Measurements from ENCODE around the gene VAMP2. TPM values are rescaled to one million over a fixed set of nuclear protein-coding genes. Genes with fewer than 3 reads are reported as not detected.
A peak's percentile ranks its signal among the peaks of the same experiment; 100 is the strongest.

The VAMP2 gene, protein sequence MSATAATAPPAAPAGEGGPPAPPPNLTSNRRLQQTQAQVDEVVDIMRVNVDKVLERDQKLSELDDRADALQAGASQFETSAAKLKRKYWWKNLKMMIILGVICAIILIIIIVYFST
- 2.6 and 6.2 TPM in 2 replicates for total RNA-seq

DNA sequence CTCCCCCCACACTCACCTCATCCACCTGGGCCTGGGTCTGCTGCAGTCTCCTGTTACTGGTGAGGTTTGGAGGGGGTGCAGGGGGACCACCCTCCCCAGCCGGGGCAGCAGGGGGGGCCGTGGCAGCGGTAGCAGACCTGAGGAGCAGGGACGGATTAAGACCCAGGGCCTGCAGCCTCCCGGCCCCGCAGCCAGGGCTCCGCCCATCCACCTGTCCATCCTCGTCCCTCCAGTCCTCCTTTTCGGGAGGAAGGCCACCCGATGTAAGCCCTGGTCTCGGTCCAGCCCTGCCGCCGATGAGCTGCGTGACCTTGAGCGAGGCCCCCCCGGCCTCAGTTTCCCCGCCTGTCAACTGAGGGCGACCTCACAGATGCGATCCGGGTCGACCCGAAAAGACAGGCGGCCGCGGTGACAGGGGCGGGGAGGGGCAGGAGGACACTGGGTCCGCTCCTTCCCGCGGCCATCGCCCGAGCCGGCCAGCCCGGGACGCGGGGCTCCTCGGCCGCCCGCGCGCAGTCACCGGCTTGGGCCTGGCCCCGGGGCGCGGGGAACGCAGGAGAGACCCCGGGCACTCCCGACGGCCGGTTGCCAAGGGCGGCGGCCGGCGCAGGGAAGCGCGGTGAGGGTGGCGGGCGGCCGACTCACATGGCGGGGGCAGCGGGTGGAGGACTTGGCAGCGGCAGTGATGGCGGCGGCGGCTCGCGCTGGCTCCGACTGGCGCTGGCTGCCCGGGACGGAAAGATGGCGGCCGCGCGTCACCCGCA lies at the start of gene VAMP2:
Gene VAMP2 (minus strand): TSS at position 716 of the 764 bp plus-strand sequence. CDS start 69 bp downstream, at position 647.
- no peak for DNase-seq (ENCODE audit: low read depth)

DNA sequence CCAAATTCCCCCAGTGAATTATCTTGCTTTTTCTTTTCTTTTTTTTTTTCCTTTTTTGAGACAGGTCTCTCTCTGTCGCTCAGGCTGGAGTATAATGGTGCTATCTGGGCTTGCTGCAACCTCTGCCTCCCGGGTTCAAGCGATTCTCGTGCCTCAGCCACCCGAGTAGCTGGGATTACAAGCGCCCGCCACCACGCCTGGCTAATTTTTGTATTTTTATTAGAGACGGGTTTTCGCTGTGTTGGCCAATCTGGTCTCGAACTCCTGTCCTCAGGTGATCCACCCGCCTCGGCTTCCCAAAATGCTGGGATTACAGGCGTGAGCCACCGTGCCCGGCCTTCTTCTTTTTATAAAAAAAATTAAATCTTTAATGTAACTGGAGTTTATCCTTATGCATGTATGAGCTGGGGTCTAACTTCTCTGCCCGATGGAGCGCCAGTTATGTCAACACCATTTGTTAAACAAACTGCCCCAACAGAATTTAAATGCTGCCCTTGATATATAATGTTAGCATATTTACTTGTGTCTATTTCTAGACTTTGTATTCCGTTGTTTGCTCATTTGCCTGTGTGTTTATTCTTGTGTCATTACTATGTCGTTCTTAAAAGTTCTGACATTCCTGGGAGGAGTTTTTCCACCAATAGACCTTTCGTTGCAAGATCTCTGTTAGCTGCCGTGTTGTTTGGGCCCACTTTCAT lies 48.2 kb upstream of the VAMP2 start:
- no peak for DNase-seq (ENCODE audit: low read depth)

DNA sequence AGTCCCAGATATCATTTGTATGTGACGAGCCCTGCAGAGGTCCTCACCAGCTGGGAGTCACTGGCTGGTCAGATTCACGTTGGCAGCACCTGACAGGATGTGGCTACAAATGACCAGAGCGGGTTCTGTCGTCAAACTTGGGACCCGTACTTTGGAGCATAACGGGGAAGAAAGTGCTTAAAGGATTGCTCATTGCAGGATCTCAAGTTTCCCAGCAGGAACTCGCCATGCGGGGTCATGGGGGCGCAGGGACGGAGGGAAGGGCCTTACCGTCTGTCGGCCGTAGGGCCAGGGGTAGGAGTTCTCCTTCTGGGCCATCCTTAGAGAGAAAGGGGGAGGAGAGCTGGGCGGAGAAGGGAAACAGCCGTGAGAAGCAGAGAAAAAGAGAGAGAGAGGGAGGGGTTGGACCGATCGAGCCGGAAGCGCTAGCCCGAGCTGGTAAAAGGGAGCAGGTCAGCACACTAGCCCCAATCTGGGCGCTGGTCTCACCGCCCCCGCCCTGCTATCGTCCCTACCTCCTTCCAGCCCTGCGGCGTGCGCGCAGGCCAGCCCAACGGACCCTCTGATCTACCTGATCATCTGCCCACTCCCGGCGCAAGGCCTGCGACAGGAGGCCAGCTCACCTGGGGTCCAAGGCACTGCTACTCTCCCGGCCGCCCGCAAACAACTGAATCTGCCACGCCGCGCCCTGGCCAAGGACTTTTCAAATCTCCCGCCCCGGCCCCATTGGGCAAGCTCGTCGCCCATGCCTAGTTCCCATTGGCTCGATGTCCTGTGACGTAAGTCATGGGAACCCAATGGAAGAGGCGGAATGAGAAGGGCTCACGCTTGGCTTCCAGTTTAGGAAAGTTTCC lies 47.4 kb upstream of the VAMP2 start, which contains the start of gene AURKB:
Gene AURKB (minus strand): TSS at position 669 of the 854 bp plus-strand sequence. CDS start 351 bp downstream, at position 318.
- peak; percentile 95 for DNase-seq (ENCODE audit: low read depth)

DNA sequence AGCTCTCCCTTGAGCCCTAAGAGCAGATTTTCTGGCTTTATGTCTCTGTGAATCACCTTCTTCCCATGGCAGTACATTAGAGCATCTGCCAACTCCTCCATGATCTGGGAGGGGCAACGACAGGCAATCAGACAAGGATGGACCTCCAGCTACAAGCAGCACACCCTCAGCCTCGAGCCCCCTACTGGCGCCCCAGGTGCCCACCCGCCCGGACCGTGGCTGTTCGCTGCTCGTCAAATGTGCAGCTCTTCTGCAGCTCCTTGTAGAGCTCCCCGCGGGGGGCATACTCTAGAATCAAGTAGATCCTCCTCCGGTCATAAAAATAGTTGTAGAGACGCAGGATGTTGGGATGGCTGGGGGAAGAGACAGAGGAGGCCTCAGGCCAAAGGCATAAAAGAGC lies 43.8 kb upstream of the VAMP2 start:
- no peak for DNase-seq (ENCODE audit: low read depth)

DNA sequence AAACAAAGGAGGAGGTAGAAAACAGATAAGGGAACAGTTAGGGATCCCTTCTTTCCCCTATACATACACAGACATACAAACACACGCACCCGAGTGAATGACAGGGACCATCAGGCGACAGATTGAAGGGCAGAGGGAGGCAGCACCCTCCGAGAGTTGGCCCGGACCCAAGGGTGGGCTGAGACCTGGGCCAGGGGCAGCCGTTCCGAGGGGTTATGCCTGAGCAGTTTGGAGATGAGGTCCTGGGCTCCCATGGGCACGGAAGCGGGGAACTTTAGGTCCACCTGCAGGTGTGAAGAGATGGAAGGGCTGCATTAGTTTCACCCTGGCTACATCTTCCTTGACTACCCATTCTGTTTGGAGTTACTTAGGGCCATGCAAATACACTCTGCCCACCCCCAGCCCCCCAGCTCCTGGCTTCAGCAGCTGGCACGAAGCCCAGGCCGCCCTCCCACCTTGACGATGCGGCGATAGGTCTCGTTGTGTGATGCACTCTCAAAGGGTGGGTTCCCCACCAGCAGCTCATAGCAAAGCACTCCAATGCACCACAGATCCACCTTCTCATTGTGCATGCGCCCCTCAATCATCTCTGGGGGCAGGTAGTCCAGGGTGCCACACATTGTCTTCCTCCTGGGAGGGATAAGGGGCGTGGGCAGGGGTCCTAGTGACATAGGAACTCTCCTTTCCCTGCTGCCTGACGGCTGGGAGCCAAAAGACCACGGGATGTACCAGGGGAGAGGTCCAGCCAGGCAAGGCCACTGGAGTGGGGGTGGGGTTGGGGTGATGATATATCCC lies 42.2 kb upstream of the VAMP2 start:
- DNase-seq (ENCODE audit: low read depth): no peak

DNA sequence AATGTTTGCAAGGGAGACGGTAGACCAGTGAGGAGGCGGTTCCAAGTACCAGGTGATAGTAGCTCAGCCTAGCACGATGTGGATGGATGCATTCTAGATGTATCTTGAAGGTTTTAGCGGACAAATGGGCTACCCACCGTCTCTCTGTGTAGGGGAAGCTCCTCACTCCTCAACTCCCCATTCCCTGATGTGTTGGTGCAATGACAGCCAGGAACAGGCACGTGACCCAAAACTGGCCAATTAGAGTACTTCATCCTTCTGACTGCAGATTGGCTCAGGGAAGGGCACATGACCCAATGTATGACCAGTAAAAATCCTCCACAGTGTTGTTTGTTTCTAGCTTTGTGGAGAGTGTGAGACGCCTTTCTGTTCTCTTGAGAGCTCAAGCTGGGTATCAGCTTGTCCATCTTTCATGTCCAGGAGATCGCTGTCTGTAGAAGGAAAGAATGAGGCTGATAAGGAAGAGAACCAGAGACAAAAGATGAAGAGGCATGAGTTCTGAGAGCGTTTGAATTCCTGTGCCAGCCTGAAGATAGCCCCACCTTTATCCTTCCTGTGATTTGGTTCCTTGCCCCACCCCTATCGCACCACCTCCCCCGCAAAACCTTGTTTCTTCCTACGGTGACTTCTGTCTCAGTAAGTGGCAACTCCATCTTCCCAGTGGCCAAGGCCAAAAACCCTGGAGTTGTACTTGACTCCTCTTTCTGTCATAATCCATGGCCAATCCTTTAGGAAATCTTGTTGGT lies 29.5 kb upstream of the VAMP2 start:
- peak; percentile 97 for DNase-seq (ENCODE audit: low read depth)

DNA sequence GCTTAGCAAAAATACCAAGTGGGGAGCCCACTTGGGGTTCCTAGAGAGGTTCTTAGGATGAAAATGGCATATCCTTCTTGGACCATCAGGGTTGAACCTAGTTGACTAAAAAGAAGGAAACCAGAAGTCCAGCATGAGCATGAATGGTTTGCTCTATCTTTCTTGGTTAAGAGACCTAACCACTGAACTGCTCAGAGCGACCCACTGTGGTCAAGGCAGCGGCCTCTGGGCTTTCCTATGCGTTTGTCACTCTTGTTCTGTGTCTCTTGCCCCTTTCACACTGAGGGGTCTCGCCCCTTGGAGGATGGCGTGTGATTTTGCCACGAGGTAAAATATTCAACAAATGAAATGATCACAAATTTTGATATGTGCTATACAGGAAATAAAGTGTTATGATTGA lies 27.8 kb upstream of the VAMP2 start:
- DNase-seq (ENCODE audit: low read depth): no peak

DNA sequence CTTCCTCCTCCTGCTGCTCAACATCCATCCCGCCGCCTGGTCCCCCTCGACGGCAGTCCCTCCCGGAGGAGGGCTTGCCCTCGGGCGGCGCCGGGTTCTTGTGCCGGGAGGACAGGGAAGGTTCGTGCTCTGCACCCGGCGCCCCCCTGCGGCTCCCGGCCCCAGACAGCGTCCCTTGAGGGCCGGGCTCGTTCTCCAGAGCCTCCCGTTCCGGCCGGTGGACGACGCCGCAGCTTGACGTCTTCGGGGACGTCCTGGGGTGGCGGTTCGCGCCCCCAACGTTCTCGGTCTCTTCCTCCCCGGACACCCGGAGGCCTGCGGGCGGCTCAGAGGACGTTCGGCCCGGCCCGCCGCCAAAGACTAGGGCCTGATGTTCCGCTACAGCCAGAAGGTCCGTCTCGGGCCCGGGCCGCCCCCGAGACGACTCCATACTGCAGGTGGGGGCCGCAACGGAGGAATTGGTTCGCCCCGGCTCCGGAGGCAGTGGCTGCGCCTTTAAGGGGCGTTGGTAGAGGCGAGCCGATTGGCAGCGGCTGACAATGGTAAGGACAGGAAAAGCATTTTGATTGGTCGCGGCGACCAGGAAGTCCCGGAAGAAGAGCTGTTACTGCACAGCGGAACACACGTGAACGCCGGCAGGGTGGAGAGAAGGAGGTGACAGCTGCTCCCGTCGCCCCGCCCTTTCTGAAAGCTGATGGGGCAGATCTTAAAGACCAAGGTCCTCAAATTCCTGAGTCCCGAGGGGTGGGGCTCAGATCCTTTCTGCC lies 27.1 kb upstream of the VAMP2 start, which contains the start of gene BORCS6:
Gene BORCS6 (minus strand): TSS at position 470 of the 767 bp plus-strand sequence. CDS start 40 bp downstream, at position 430.
- DNase-seq (ENCODE audit: low read depth): peak; percentile 97

DNA sequence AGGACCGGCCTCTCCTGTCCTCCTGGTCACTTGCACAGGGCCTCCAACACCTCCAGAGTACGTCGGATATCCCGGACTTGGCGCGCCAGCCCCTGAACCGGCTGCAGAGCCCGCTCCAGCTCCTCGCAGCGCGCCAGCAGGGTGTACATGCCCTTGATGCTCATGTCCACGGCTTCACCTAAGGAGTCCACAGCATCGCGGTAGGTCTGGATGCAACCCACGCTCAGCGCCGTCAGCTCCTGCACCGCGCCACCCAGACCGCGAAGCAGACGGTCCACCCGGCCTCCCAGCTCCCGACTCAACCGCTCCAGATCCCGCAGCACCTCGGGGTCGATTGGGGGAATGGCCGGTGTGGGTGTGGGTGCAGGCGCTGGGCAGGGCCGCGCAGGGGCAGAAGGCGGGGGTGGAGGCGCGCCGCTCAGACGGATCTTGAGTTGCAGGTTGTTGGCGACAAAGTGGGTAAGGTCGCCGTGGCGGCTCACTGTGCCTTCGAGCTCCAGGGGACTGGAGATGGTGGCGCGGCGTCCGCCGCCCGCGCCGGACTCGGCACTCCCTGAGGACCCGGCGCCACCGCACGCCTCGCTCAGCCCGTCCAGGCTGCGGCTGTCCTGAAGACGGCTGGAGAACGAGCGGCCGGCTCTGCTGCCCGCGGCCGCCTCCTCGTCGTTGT lies 26.4 kb upstream of the VAMP2 start:
- DNase-seq (ENCODE audit: low read depth): no peak

DNA sequence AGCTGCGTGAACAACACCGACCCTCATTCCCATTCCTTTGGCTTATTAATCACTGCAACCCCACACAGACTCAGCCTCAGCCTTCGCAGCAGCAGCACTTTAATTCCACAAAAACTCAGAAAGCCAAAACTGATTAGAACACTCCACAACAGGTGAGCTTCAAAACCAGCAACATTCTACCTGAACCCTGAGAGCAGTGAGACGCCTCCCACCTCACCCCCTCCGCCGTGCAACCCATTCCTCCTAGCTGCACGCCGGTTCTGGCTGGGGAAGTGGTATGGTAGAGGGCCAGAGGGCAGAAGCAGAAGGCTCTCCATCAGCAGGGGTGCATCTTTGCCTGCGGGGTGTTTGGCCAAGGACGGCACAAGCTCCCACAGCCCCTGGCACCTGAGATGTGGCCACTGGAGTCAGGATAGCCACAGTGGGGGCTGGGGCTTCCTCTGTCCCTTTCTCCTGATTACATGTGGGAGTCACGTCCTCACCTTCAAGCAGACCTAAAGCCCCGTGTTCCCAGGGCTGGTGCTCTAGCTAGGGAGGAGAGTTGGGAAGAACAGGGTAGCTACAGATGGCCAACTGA lies 25.6 kb upstream of the VAMP2 start:
- DNase-seq (ENCODE audit: low read depth): no peak

DNA sequence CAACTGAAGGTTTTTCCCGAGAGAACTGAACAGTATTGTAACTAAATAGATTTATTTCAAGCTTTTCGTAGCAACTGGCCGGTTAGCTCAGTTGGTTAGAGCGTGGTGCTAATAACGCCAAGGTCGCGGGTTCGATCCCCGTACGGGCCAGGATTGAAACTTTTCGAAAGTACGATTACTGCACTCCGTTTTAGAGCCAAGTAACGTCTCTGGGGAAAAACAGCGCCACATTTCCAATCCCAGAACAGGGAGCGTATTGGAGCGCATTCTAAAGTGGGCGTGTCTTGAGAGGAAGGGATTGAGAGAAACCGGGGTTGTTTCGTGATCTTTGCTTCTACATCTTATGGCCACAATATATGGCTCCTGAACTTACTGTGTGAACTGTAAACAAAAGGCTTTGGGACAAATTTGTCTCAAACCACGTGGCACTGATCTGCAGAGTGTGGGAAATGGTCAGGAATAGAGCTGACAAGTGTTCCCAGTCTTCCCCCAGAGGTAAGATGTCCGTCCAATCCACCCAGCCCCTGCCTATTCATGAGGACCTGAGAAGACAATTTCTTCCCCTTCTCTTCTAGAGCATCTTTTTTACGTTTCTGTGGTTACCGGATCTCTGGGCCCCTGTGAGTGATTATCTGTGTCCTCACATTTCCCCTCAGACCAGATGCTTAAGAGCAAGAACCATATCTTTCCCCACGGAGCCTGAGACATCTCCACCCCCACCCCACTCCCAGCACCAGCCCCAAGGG lies 24.9 kb upstream of the VAMP2 start:
- DNase-seq (ENCODE audit: low read depth): peak; percentile 97

DNA sequence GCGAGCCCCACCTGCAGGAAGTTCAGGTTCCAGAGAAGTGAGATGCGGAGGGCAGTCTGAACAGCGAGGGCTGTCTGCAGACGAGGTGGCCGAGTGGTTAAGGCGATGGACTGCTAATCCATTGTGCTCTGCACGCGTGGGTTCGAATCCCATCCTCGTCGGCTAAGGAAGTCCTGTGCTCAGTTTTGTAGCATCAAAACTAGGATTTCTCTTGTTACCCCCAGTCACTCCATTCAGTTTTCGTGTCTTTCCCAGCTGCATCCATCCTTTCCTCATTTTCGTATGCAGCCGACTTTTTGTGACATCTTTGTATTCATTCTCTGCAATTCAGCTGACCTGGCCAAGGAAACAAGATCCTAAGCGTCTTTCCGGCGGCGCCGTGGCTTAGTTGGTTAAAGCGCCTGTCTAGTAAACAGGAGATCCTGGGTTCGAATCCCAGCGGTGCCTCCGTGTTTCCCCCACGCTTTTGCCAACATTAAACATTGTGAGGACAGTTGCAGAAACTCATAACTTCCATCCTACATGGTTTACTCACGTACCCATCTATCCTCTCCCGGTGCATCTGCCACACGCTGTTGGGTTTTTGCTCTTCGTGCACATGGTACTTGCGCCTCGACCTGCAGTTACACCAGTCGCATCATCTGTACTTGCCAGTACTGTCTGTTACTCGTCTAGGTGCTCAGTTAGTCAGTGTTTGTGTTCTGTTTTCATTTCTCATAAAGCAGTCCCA lies 24.2 kb upstream of the VAMP2 start:
- DNase-seq (ENCODE audit: low read depth): peak; percentile 90

DNA sequence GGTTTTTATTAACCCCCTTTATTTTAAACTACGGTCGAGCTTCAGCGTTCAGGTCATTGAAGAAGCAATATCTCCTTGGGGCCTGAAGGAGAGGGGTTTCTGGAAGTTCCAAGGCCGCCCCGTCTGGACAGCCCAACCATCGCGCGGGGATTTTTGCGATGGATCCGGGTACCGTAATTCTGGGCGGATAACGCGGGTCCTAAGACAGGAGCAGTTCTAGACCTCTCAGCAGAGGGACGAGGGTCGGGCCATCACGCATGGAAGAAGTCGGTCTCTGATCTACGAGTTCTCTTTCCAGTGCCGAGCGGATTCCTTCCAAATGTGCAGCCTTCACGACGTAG lies 23.7 kb upstream of the VAMP2 start:
- no peak for DNase-seq (ENCODE audit: low read depth)

DNA sequence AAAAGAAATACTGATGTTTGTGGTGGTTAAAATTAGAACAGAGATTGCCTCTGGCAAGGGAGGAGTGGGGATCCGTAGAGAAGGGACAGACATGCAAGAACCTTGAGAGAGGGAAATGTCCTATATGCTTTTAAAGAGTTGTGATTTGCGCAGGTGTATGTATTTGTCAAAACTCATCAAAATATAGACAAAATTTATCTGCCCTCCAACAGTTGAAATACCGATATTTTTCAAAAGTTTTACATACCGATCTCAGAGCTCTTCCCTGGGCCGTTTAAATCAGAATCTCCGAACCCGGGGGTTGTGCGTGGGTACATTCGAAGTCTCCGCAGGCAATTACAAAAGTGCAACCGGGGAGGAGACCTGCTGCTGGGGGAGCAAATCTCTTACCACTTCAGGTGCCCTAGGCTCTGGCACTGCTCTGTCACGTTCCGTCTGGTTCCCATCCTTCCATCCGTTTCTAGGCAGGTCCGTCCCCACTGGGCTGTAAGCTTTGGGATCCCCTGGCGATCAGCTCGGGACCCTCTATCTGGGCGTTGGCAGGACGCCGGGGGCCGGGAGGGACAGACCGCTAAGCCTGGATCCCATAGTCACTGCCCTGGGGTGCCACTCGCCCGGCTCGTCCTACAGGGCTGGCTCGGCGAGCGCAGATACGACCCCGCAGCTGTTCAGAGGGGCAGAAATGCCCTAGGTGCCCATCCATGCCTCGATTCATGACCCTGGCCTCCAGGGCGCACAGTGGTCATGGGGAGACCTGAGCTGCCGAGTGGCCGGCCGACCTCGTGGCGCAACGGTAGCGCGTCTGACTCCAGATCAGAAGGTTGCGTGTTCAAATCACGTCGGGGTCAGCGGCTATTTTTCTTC lies 23.1 kb upstream of the VAMP2 start:
- DNase-seq (ENCODE audit: low read depth): no peak

DNA sequence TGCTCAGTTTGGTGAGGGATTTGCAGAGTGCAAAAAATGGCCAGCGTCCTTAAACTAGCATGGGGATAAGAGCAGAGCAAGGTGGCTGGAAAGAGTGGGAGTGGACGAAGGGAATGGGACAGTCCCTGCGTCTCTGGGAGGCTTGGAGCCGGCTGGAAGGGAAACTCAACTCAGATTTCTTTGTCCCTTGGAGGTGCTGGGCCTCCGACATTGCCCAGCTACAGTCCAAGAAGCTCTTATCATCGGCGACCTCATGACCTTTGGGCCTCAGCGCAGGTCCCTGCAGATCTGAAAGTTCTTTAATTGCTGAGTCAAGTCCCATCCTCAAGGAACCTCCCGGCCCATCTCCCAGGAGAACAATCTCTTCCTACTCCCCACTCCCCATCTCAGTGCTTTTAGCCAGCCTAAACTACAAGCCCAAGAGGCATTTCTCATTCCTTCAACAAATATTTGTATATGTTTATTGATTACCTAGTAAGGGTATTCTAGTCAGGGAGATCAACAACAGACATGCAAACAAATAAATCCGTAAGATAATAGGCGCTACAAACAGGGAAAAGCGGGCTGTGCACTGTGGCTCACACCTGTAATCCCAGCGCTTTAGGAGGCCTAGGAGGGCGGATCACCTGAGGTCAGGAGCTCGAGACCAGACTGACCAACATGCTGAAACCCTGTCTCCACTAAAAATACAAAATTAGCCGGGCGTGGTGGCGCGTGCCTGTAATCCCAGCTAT lies 14.4 kb upstream of the VAMP2 start:
- DNase-seq (ENCODE audit: low read depth): no peak
